LNCaP clone FGC (cell line): ENCODE results near the gene ZNF74.

Source experiments
- DNase-seq: peaks from one replicate; pipeline ENCODE4 v3.0.0-alpha.2; 2011; ENCODE audit warnings: low read depth
- H3K4me3 ChIP-seq: 2 replicates; pipeline ENCODE4 v1.5.1; 2011; ENCODE audit warnings: mild to moderate bottlenecking, low read depth, low read length, control low read depth
- CTCF ChIP-seq: IDR thresholded peaks from 2 replicates; pipeline ENCODE4 v1.5.1; 2012; ENCODE audit warnings: mild to moderate bottlenecking; ENCODE audit not compliant: control insufficient read depth, insufficient read depth; ENCODE audit errors: extremely low read depth

ZNF74 gene

GRCh38 chr22:20429254-20430100, 35.5 kb downstream of the ZNF74 start:
- DNase-seq = no peak
- H3K4me3 ChIP-seq = no peak overlapping the region

GRCh38 chr22:20430101-20430719, 36.3 kb downstream of the ZNF74 start:
- H3K4me3 ChIP-seq = peak overlapping the region; percentile 42
- no peak for TF ChIP-seq CTCF
- no peak for DNase-seq

More at GRCh38 chr22:20429254-20430100, 35.5 kb downstream of the ZNF74 start:
- no peak for TF ChIP-seq CTCF

- TF ChIP-seq CTCF = peak; percentile 66
- H3K4me3 ChIP-seq = peak overlapping the region; percentile 42
- DNase-seq = peak; percentile 37
Observed at GRCh38 chr22:20430720-20431510, 37.0 kb downstream of the ZNF74 start.

GRCh38 chr22:20431511-20432192, 37.7 kb downstream of the ZNF74 start:
- no peak for TF ChIP-seq CTCF
- no peak for DNase-seq
- peak overlapping the region; percentile 42 for H3K4me3 ChIP-seq

DNA sequence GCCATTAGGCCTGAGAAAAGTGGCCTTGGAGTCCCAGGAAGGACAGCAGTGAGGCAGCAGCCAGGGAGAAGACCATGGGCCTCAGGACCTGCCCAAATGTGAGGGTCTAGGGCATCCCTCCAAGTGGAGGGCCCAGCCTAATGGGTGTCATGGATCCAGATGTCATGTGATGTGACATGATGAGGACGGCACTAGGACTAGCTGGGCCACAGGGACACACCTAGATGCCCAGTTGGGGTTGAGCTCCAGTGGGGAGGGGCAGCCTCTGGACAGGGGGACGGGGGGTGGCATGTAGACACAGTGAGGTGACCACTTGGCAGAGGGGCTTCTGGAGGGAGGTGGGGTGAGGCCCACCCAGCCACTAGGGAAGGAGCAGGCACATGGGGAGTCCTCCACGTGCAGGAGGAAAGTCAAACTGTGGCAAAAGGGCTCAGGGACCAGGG, 38.3 kb downstream of the ZNF74 start:
- no peak for TF ChIP-seq CTCF
- no peak for DNase-seq
- H3K4me3 ChIP-seq = no peak overlapping the region

GRCh38 chr22:20433191-20433590, 39.2 kb downstream of the ZNF74 start:
- no peak for DNase-seq
- no peak for TF ChIP-seq CTCF
- H3K4me3 ChIP-seq = no peak overlapping the region
